ENCODE data around the gene KLRG1.

DNA sequence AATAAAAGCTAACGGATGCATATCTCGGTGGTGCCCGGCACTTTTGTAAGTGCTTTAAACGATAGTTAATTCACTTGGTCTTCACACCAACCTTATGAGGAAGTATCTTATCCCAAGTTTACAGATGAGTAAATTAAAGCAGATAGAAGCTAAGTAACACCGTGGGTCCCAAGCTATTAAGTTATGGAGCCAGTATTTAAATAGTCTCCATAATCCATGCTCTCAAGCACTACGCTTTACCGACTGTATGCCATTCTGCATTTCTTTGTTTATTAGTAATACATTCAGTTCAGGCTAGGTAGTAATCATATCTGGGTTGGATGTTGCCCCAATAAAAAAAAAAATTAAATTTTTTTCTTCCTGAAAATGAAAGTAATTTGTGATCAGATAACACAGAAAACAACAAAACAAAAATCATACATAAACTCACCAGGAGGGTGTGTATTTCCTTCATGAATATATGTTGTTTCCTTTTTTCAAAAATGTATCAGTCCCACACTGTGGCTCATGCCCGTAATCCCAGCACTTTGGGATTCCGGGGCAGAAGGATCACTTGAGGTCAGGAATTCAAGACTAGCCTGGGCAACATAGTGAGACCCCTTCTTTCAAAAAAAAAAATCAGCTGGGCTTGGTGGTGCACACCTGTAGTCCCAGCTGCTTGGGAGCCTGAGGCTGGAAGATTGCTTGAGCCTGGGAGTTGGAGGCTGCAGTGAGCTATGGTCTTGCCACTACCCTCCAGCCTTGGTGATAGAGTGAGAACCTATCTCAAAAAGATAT, 38.5 kb upstream of the KLRG1 start:
- TF ChIP-seq, protein P1, sequence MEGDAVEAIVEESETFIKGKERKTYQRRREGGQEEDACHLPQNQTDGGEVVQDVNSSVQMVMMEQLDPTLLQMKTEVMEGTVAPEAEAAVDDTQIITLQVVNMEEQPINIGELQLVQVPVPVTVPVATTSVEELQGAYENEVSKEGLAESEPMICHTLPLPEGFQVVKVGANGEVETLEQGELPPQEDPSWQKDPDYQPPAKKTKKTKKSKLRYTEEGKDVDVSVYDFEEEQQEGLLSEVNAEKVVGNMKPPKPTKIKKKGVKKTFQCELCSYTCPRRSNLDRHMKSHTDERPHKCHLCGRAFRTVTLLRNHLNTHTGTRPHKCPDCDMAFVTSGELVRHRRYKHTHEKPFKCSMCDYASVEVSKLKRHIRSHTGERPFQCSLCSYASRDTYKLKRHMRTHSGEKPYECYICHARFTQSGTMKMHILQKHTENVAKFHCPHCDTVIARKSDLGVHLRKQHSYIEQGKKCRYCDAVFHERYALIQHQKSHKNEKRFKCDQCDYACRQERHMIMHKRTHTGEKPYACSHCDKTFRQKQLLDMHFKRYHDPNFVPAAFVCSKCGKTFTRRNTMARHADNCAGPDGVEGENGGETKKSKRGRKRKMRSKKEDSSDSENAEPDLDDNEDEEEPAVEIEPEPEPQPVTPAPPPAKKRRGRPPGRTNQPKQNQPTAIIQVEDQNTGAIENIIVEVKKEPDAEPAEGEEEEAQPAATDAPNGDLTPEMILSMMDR (IDR thresholded peaks at IDR 0.05), result no peak
- TF ChIP-seq POLR2A (IDR thresholded peaks at IDR 0.05), result no peak
